Neuronal stem cell (in vitro differentiated cells): ENCODE results near the gene MRPS6.

Source experiments
- DNase-seq: peaks from one replicate; pipeline ENCODE4 v3.0.0-alpha.2; 2013; ENCODE audit warnings: low spot score
- H2AFZ ChIP-seq: one replicate; pipeline ENCODE4 v1.6.1; 2013; ENCODE audit warnings: mild to moderate bottlenecking, low read length, inconsistent platforms
- H2AK5ac ChIP-seq: 2 replicates; pipeline ENCODE4 v1.6.1; 2013; ENCODE audit warnings: low read depth, mild to moderate bottlenecking, inconsistent platforms, low read length, moderate library complexity, mixed read lengths
- H2BK120ac ChIP-seq: 2 replicates; pipeline ENCODE4 v1.6.1; 2013; ENCODE audit warnings: low read depth, mild to moderate bottlenecking, inconsistent platforms, low read length, moderate library complexity, mixed read lengths
- H2BK12ac ChIP-seq: one replicate; pipeline ENCODE4 v1.6.1; 2013; ENCODE audit warnings: low read length, inconsistent platforms
- H2BK15ac ChIP-seq: 2 replicates; pipeline ENCODE4 v1.6.1; 2013; ENCODE audit warnings: mild to moderate bottlenecking, low read length, inconsistent platforms, mixed read lengths
- H2BK5ac ChIP-seq: one replicate; pipeline ENCODE4 v1.6.1; 2013; ENCODE audit warnings: inconsistent platforms, mild to moderate bottlenecking, low read length, moderate library complexity
- H3K14ac ChIP-seq: one replicate; pipeline ENCODE4 v1.6.1; 2013; ENCODE audit warnings: low read length, inconsistent platforms
- H3K18ac ChIP-seq: 2 replicates; pipeline ENCODE4 v1.6.1; 2013; ENCODE audit warnings: low read length, inconsistent platforms
- H3K23ac ChIP-seq: 2 replicates; pipeline ENCODE4 v1.6.1; 2013; ENCODE audit warnings: low read depth, mild to moderate bottlenecking, mixed read lengths, low read length, inconsistent platforms; ENCODE audit not compliant: poor library complexity
- H3K27ac ChIP-seq: replicated peaks from 3 replicates; pipeline ENCODE4 v1.5.1; 2013; ENCODE audit warnings: low read length, inconsistent platforms
- H3K27me3 ChIP-seq, 3 experiments: 2 replicates each; pipeline ENCODE4 v1.6.1; 2013; ENCODE audit warnings: low read length in 3 of 3, mild to moderate bottlenecking in 2 of 3, inconsistent platforms in 1 of 3, low read depth in 1 of 3, mixed read lengths in 1 of 3, moderate library complexity in 1 of 3; ENCODE audit not compliant: control insufficient read depth in 3 of 3, insufficient read depth in 3 of 3
- H3K36me3 ChIP-seq, 2 donors: replicated peaks in 1 of 2; 2 replicates each; pipeline ENCODE4 v1.6.1; 2013; ENCODE audit warnings: low read length in 2 of 2; ENCODE audit not compliant: control insufficient read depth in 2 of 2, insufficient read depth in 2 of 2
- H3K4ac ChIP-seq: 2 replicates; pipeline ENCODE4 v1.6.1; 2013; ENCODE audit warnings: inconsistent platforms, mild to moderate bottlenecking, low read length, moderate library complexity
- H3K4me1 ChIP-seq, 2 donors: 1 replicate in 1 of 2; 2 replicates in 1 of 2; pipeline ENCODE4 v1.6.1; 2013; ENCODE audit warnings: low read length in 2 of 2, low read depth in 1 of 2; ENCODE audit not compliant: control insufficient read depth in 2 of 2, insufficient read depth in 1 of 2
- H3K4me2 ChIP-seq: one replicate; pipeline ENCODE4 v1.6.1; 2013; ENCODE audit warnings: mild to moderate bottlenecking, low read length, inconsistent platforms; ENCODE audit not compliant: insufficient read depth, poor library complexity, severe bottlenecking
- H3K4me3 ChIP-seq, 2 donors: 2 replicates each; pipeline ENCODE4 v1.5.1; 2013; ENCODE audit warnings: low read length in 2 of 2, mild to moderate bottlenecking in 2 of 2, inconsistent platforms in 1 of 2, moderate library complexity in 1 of 2
- H3K79me1 ChIP-seq: one replicate; pipeline ENCODE4 v1.6.1; 2013; ENCODE audit warnings: low read depth, mild to moderate bottlenecking, inconsistent platforms, low read length, moderate library complexity
- H3K9ac ChIP-seq: one replicate; pipeline ENCODE4 v1.6.1; 2013; ENCODE audit warnings: mild to moderate bottlenecking, low read depth, low read length, inconsistent platforms; ENCODE audit not compliant: poor library complexity
- H3K9me3 ChIP-seq, 2 donors: replicated peaks in 1 of 2; 2 replicates each; pipeline versions ENCODE3 to v1.6.1; 2013; ENCODE audit warnings: low read length in 2 of 2, mild to moderate bottlenecking in 2 of 2, inconsistent platforms in 1 of 2, low read depth in 1 of 2, mixed read lengths in 1 of 2, moderate library complexity in 1 of 2; ENCODE audit not compliant: control insufficient read depth in 2 of 2, insufficient read depth in 1 of 2
- H4K8ac ChIP-seq: one replicate; pipeline ENCODE4 v1.6.1; 2013; ENCODE audit warnings: low read depth, mild to moderate bottlenecking, inconsistent platforms, low read length, moderate library complexity
- H4K91ac ChIP-seq: one replicate; pipeline ENCODE4 v1.6.1; 2013; ENCODE audit warnings: low read length, low read depth, mild to moderate bottlenecking, inconsistent platforms; ENCODE audit not compliant: poor library complexity
- WGBS, 2 donors: extraction: QIAGEN DNeasy Blood & Tissue Kit; methylation state at CpG; one replicate each; pipeline ENCODE4 v1.1.7; 2013; ENCODE audit warnings: missing lambda C conversion rate in 2 of 2, mixed read lengths in 1 of 2; ENCODE audit not compliant: insufficient read length in 2 of 2, insufficient replicate concordance in 1 of 2; ENCODE audit errors: extremely low coverage in 2 of 2; 5-methylcytosine and 5-hydroxymethylcytosine counted together

MRPS6 gene

DNA sequence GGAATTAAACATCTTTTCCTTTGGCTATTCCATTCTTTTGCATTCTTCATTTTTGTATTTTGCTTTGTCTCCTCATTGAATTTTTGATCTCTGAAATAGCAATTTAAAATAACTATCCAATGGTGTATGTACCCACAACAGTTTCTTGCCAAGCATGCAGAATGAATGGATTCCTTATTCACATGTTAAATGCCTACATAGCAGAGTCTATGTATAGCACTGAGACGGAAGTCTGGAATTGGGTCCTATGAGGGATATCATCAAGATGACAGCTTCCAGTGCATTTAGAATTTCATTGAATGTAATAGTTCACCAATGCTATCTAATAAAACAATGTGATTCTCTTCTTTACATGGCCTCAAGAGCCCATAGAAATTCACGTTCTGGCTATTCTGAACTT lies 97.5 kb downstream of the MRPS6 start:
- Histone ChIP-seq H3K9me3 (peaks cover 27 to 32% of the 10 kb centered on the region in 2 donors), H3K9ac (no peak overlapping the region), H3K27ac (no peak overlapping the region), H3K18ac (no peak overlapping the region), H3K36me3 (peaks cover 0 to 8% of the 10 kb centered on the region in 2 donors), H2BK12ac (no peak overlapping the region), H3K4me2 (no peak overlapping the region), H3K4me3 (no peak overlapping the region), H2AFZ (no peak overlapping the region), H3K4me1 (no peaks in the 10 kb centered on the region), H4K8ac (no peak overlapping the region), H2BK15ac (no peak overlapping the region), H2BK120ac (no peak overlapping the region), H4K91ac (no peak overlapping the region), H2BK5ac (no peak overlapping the region), H3K79me1 (peaks cover under 1% of the 10 kb centered on the region), H3K27me3 (peaks cover 0 to under 1% (median 0%) of the 10 kb centered on the region in 3 experiments), H3K14ac (no peak overlapping the region), H2AK5ac (no peak overlapping the region), H3K4ac (no peak overlapping the region), H3K23ac (no peak overlapping the region)
- DNase-seq = no peak
- WGBS, 2 donors = no CpG with 5 or more reads among the region's 2 CpGs

DNA sequence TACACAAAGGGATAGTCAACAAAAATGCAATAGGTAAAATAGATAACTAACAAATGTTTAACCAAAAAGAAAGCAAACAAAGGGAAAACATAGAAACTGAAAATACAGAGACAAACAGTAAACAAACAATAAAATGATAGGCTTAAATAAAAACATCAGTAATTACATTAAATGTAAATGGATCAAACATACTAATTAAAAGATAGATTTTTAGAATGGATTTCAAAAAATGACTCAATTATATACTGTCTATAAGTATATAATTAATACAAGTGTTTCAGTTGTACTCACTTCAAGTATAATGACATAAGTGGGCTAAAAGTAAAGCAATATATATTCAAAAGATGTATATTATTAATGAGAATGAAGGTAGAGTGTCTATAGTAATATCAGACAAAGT lies 101.1 kb downstream of the MRPS6 start:
- Histone ChIP-seq H3K36me3 (no peaks in the 10 kb centered on the region), H3K27ac (no peak overlapping the region), H2AK5ac (no peak overlapping the region), H4K8ac (no peak overlapping the region), H3K79me1 (no peaks in the 10 kb centered on the region), H2BK120ac (no peak overlapping the region), H3K9me3 (peaks cover 6% of the 10 kb centered on the region in 2 donors), H3K9ac (no peak overlapping the region), H2BK15ac (no peak overlapping the region), H3K4me1 (peaks cover 7 to 10% of the 10 kb centered on the region in 2 donors), H2BK12ac (no peak overlapping the region), H3K27me3 (no peaks in the 10 kb centered on the region), H2BK5ac (no peak overlapping the region), H2AFZ (no peak overlapping the region), H3K4ac (no peak overlapping the region), H3K23ac (no peak overlapping the region), H3K18ac (no peak overlapping the region), H3K4me2 (no peak overlapping the region), H3K4me3 (no peak overlapping the region), H3K14ac (no peak overlapping the region), H4K91ac (no peak overlapping the region)
- no peak for DNase-seq

- no CpG with 5 or more reads among the region's 1 CpG for WGBS, 2 donors
- Histone ChIP-seq H2AFZ (no peak overlapping the region), H4K8ac (no peak overlapping the region), H2BK5ac (no peak overlapping the region), H3K14ac (no peak overlapping the region), H3K36me3 (no peaks in the 10 kb centered on the region), H2BK120ac (no peak overlapping the region), H3K4me2 (no peak overlapping the region), H3K23ac (no peak overlapping the region), H3K9me3 (peaks cover 5 to 6% of the 10 kb centered on the region in 2 donors), H2BK12ac (no peak overlapping the region), H2AK5ac (no peak overlapping the region), H3K18ac (no peak overlapping the region), H4K91ac (no peak overlapping the region), H3K27me3 (no peaks in the 10 kb centered on the region), H3K4me3 (no peak overlapping the region), H2BK15ac (no peak overlapping the region), H3K79me1 (no peaks in the 10 kb centered on the region), H3K27ac (no peak overlapping the region), H3K4ac (no peak overlapping the region), H3K9ac (no peak overlapping the region), H3K4me1 (peaks cover 16 to 20% of the 10 kb centered on the region in 2 donors)
- no peak for DNase-seq
Observed at GRCh38 chr21:34176448-34176847, 103.1 kb downstream of the MRPS6 start.

DNA sequence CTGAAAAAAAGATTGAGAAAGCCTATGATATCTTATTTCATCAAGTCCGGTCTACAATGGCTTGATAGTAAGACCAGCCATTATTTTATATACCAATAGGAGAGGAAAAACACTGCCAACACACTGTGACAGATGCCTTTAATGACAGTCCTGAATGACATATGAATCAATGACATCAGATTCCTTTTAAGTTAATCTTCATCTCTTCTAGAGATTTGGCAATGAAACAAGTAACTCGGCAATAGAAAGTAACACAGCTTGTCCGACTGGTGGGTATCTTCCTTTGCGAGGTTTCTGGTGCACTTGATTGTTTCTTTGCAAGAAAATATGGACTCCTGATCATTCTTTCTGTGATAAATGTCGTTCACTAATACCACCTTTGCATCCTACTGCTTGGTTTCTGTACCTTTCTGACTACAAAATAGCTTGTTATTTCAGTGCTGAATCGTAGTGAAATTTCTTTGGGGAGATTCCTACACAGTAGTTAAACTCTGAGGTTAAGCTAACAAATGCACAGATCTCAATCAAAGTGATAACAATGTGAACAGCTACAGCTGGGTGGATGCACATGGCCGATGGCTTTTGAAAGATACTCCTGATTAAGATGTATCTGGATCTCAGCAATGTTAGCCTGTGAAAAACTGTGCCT lies 104.7 kb downstream of the MRPS6 start:
- WGBS, 2 donors = no CpG with 5 or more reads among the region's 7 CpGs
- Histone ChIP-seq H2BK5ac (no peak overlapping the region), H3K18ac (no peak overlapping the region)

More for the DNA sequence above, 104.7 kb downstream of the MRPS6 start:
- Histone ChIP-seq H3K27ac (no peak overlapping the region), H2BK12ac (no peak overlapping the region), H2AK5ac (no peak overlapping the region), H3K4me3 (no peak overlapping the region), H3K4me2 (no peak overlapping the region), H3K14ac (no peak overlapping the region), H3K4me1 (peaks cover 19 to 26% of the 10 kb centered on the region in 2 donors), H4K91ac (no peak overlapping the region), H3K36me3 (no peaks in the 10 kb centered on the region), H3K79me1 (no peaks in the 10 kb centered on the region), H2BK120ac (no peak overlapping the region), H4K8ac (no peak overlapping the region), H2BK15ac (no peak overlapping the region), H3K9me3 (peaks cover 0 to 7% of the 10 kb centered on the region in 2 donors), H3K4ac (no peak overlapping the region), H2AFZ (no peak overlapping the region), H3K23ac (no peak overlapping the region), H3K27me3 (no peaks in the 10 kb centered on the region), H3K9ac (no peak overlapping the region)
- DNase-seq = no peak
